ENCODE results near the gene PEX16. TPM values are rescaled to one million over a fixed set of nuclear protein-coding genes. Genes with fewer than 3 reads are reported as not detected.

PEX16 gene
- total and polyA plus RNA-seq, 2 of the 13 experiments (the other 11 are each of a cell fraction or from before 2014, with no cell fraction given) = 12.5 to 21.8 TPM

GRCh38 chr11:45917286-45917622, 423 bp downstream of the PEX16 start:
- WGBS (ENCODE audit: low lambda C conversion rate) = 0% methylated on average over 1 of the region's 16 CpGs
- peak overlapping the region; percentile 73 for H3K9ac ChIP-seq (ENCODE audit: insufficient read depth, low read depth, low read length)
- BruUV-seq (replicated peaks) = no TSS peak
- H4K20me1 ChIP-seq (ENCODE audit: insufficient read depth, low read length) = no peaks in the 10 kb centered on the region
- peaks cover 12% of the 10 kb centered on the region for H3K79me2 ChIP-seq (ENCODE audit: insufficient read depth, low read length)
- CTCF ChIA-PET (ENCODE audit: low intra/inter-chr PET ratio, low total read pairs) = no interaction called here
- POLR2A ChIA-PET = interaction anchor here (1.0 to 2.0 kb wide), 8 partner anchors 9 to 326 kb away, joined by 3 to 19 read pairs (median 7); partner anchors contain the start of gene CRY2
- intact Hi-C loops (cut with micrococcal nuclease; ENCODE audit: unreplicated experiment) (no loop called here), in situ Hi-C loops (cut with HindIII; ENCODE audit: extremely low pct_ligation_motif_present, low pct_unique_long_range_greater_than_20kb) (no loop called here)
- no peak for FAIRE-seq
- peak overlapping the region; percentile 88 for H3K27ac ChIP-seq (ENCODE audit: extremely low read length, insufficient read depth, low read length)
- H3K4me1 ChIP-seq (ENCODE audit: insufficient read depth, low read length) = peaks cover 41% of the 10 kb centered on the region
- ATAC-seq = no peak
- no peak for DNase-seq (ENCODE audit: low spot score)
- H3K9me3 ChIP-seq (ENCODE audit: low read length) = no peaks in the 10 kb centered on the region
- peak overlapping the region; percentile 91 for H3K4me2 ChIP-seq (ENCODE audit: low read depth, low read length)
- no peak for TF ChIP-seq ZUFSP (CRISPR knock-in tag; IDR thresholded peaks at IDR 0.05; ENCODE audit: borderline replicate concordance)
- no peak for TF ChIP-seq SNAPC4 (CRISPR knock-in tag; IDR thresholded peaks at IDR 0.05)
- no peak for TF ChIP-seq ZNF337 (CRISPR knock-in tag; IDR thresholded peaks at IDR 0.05; ENCODE audit: borderline replicate concordance, low read depth)
- peaks cover 8 to 23% of the 10 kb centered on the region in 2 experiments; a peak in 3 of 5 replicates for H3K36me3 ChIP-seq (replicated peaks in 1 of 2; ENCODE audit: control insufficient read depth in 1 of 2, insufficient read depth in 2 of 2, low read length in 2 of 2)
- H2AFZ ChIP-seq (ENCODE audit: low read length) = no peak overlapping the region
- H3K4me3 ChIP-seq (replicated peaks in 1 of 3; ENCODE audit: insufficient read depth in 1 of 3, low read depth in 2 of 3, low read length in 3 of 3) = peak overlapping the region; percentile 82 to 94 (median 90)
- peaks cover 0 to 1% of the 10 kb centered on the region in 2 experiments; a peak in 1 of 5 replicates for H3K27me3 ChIP-seq (ENCODE audit: control insufficient read depth in 1 of 2, insufficient read depth in 2 of 2, low read length in 2 of 2)
